HUES48 (cell line): ENCODE data around the gene UTP4.

Experiments used
- H3K27ac ChIP-seq: one replicate; pipeline ENCODE4 v1.7.0; 2013; ENCODE audit warnings: low read depth, low read length, inconsistent platforms
- H3K27me3 ChIP-seq: 2 replicates; pipeline ENCODE4 v1.6.1; 2013; ENCODE audit warnings: mild to moderate bottlenecking, low read length; ENCODE audit not compliant: control insufficient read depth, insufficient read depth
- H3K36me3 ChIP-seq: 2 replicates; pipeline ENCODE4 v1.6.1; 2013; ENCODE audit warnings: low read length; ENCODE audit not compliant: control insufficient read depth, insufficient read depth
- H3K4me1 ChIP-seq: 2 replicates; pipeline ENCODE4 v1.6.1; 2013; ENCODE audit warnings: mild to moderate bottlenecking, low read length; ENCODE audit not compliant: control insufficient read depth, insufficient read depth
- H3K4me3 ChIP-seq: 2 replicates; pipeline ENCODE4 v1.5.1; 2013; ENCODE audit warnings: mild to moderate bottlenecking, low read depth, low read length
- H3K9ac ChIP-seq: 2 replicates; pipeline ENCODE4 v1.6.1; 2013; ENCODE audit warnings: mild to moderate bottlenecking, low read depth, low read length, moderate library complexity
- H3K9me3 ChIP-seq: 2 replicates; pipeline ENCODE4 v1.6.1; 2013; ENCODE audit warnings: low read length; ENCODE audit not compliant: control insufficient read depth, insufficient read depth

Gene UTP4

GRCh38 chr16:69100071-69100691 lies 32.3 kb upstream of the UTP4 start:
- Histone ChIP-seq H3K9ac (no peak overlapping the region), H3K4me1 (peaks cover 34% of the 10 kb centered on the region), H3K27ac (no peak overlapping the region)

GRCh38 chr16:69105501-69106361 lies 26.7 kb upstream of the UTP4 start, which contains the start of gene HAS3:
TSS of gene HAS3 (plus strand) at chr16:69105653. CDS start at chr16:69109396, 3,743 bp downstream.
- Histone ChIP-seq H3K27me3 (0 out of 2 replicates have a peak, but pooled peaks cover 2% of the 10 kb centered on the region), H3K27ac (peak within 1 kb of the TSS; percentile 86), H3K4me3 (peak within 1 kb of the TSS; percentile 89), H3K9ac (peak within 1 kb of the TSS; percentile 57; the same call in 1 of the 2 replicates), H3K4me1 (peaks cover 32% of the 10 kb centered on the region), H3K36me3 (peaks cover 18% of the 10 kb centered on the region), H3K9me3 (no peaks in the 10 kb centered on the region)

More at GRCh38 chr16:69100071-69100691, 32.3 kb upstream of the UTP4 start:
- Histone ChIP-seq H3K4me3 (no peak overlapping the region), H3K9me3 (no peaks in the 10 kb centered on the region), H3K27me3 (0 out of 2 replicates have a peak, but pooled peaks cover 2% of the 10 kb centered on the region), H3K36me3 (no peaks in the 10 kb centered on the region)

GRCh38 chr16:69106491-69107315 lies 25.7 kb upstream of the UTP4 start:
- peaks cover 27% of the 10 kb centered on the region for H3K36me3 ChIP-seq
- H3K9me3 ChIP-seq, result no peaks in the 10 kb centered on the region
- peaks cover 27% of the 10 kb centered on the region for H3K4me1 ChIP-seq
- peak overlapping the region; percentile 89 for H3K4me3 ChIP-seq
- H3K9ac ChIP-seq, result peak overlapping the region; percentile 57
- peak overlapping the region; percentile 79 for H3K27ac ChIP-seq
- 0 out of 2 replicates have a peak, but pooled peaks cover 2% of the 10 kb centered on the region for H3K27me3 ChIP-seq

- 0 out of 2 replicates have a peak, but pooled peaks cover 2% of the 10 kb centered on the region for H3K27me3 ChIP-seq
- H3K4me1 ChIP-seq, result peaks cover 21% of the 10 kb centered on the region
- peak overlapping the region; percentile 67 for H3K9ac ChIP-seq
- peak overlapping the region; percentile 89 for H3K4me3 ChIP-seq
- peaks cover 35% of the 10 kb centered on the region for H3K36me3 ChIP-seq
- no peaks in the 10 kb centered on the region for H3K9me3 ChIP-seq
- H3K27ac ChIP-seq, result peak overlapping the region; percentile 79
Observed at GRCh38 chr16:69107316-69107962, 25.0 kb upstream of the UTP4 start.

GRCh38 chr16:69108064-69108904 lies 24.2 kb upstream of the UTP4 start:
- Histone ChIP-seq H3K27me3 (0 out of 2 replicates have a peak, but pooled peaks cover 2% of the 10 kb centered on the region), H3K27ac (peak overlapping the region; percentile 79), H3K4me1 (peaks cover 17% of the 10 kb centered on the region), H3K36me3 (peaks cover 42% of the 10 kb centered on the region), H3K9ac (peak overlapping the region; percentile 67), H3K9me3 (no peaks in the 10 kb centered on the region), H3K4me3 (peak overlapping the region; percentile 89)

- peaks cover 17% of the 10 kb centered on the region for H3K4me1 ChIP-seq
- peaks cover 48% of the 10 kb centered on the region for H3K36me3 ChIP-seq
- peak overlapping the region; percentile 89 for H3K4me3 ChIP-seq
- peak overlapping the region; percentile 16 for H3K27ac ChIP-seq
- H3K27me3 ChIP-seq, result 0 out of 2 replicates have a peak, but pooled peaks cover 2% of the 10 kb centered on the region
- no peaks in the 10 kb centered on the region for H3K9me3 ChIP-seq
- peak overlapping the region; percentile 19; the same call in 1 of the 2 replicates for H3K9ac ChIP-seq
Observed at GRCh38 chr16:69108905-69109252, 23.6 kb upstream of the UTP4 start.

GRCh38 chr16:69109486-69110270 lies 22.8 kb upstream of the UTP4 start:
- Histone ChIP-seq H3K36me3 (peaks cover 56% of the 10 kb centered on the region), H3K9ac (no peak overlapping the region), H3K4me1 (peaks cover 17% of the 10 kb centered on the region), H3K4me3 (no peak overlapping the region), H3K27me3 (0 out of 2 replicates have a peak, but pooled peaks cover under 1% of the 10 kb centered on the region), H3K9me3 (no peaks in the 10 kb centered on the region), H3K27ac (no peak overlapping the region)

- Histone ChIP-seq H3K9me3 (no peaks in the 10 kb centered on the region), H3K4me3 (no peak overlapping the region), H3K27ac (no peak overlapping the region), H3K27me3 (no peaks in the 10 kb centered on the region), H3K4me1 (peaks cover 15% of the 10 kb centered on the region), H3K36me3 (peaks cover 63% of the 10 kb centered on the region), H3K9ac (no peak overlapping the region)
Observed at GRCh38 chr16:69110406-69110805, 22.0 kb upstream of the UTP4 start.

GRCh38 chr16:69111216-69111875 lies 21.1 kb upstream of the UTP4 start:
- no peaks in the 10 kb centered on the region for H3K9me3 ChIP-seq
- no peaks in the 10 kb centered on the region for H3K27me3 ChIP-seq
- H3K4me1 ChIP-seq, result peaks cover 15% of the 10 kb centered on the region
- no peak overlapping the region for H3K4me3 ChIP-seq
- H3K9ac ChIP-seq, result no peak overlapping the region
- H3K27ac ChIP-seq, result no peak overlapping the region
- peaks cover 72% of the 10 kb centered on the region for H3K36me3 ChIP-seq
